RWPE1 (cell line): ENCODE data around the gene CLCN7.

Experiments
- CTCF ChIA-PET: fragments of 350-600 bp; sonication (Branson Sonifier 250); formaldehyde crosslinking; extraction: SDS; loops from one replicate; lab custom pipeline; 2021; lab: Yijun Ruan, JAX
- POLR2A ChIA-PET: fragments of 400-600 bp; formaldehyde crosslinking; extraction: SDS; loops from one replicate; lab custom pipeline; 2020; ENCODE audit warnings: antibody characterized with exemption; ENCODE audit not compliant: low non-redundant PET; lab: Yijun Ruan, JAX
- DNase-seq: peaks from one replicate; pipeline ENCODE4 v3.0.0; 2012; ENCODE audit warnings: low spot score
- H3K27ac ChIP-seq: fragments of 450-650 bp; 2 replicates; pipeline ENCODE4 v1.5.1; 2017
- TF ChIP-seq, protein P1 (sequence below): fragments of 450-650 bp; conservative IDR thresholded peaks from 2 replicates; pipeline ENCODE4 v1.5.1; 2017; ENCODE audit warnings: low read depth, mild to moderate bottlenecking

CLCN7 gene

DNA sequence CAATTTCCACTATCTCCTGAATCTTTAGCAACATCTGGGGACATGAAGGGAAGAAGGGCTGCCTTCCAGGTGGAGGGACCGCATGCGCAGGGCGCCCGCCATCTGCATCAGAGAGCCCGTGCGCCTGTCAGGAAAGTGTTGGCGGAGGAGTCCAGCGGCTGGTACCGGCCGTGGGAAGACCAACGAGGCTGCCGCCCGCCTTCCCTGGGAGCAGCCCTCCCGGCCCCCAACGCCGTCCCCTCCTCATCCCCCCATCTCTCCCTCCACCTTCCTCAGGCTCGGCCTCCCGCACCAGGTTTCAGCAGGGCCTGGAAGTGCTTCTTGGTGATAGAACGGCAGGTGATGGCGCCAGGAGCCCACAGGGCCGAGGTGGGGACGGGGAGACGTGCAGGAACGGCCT is 8.8 kb downstream of the CLCN7 start:
- no peak for DNase-seq
- ChIA-PET POLR2A (no interaction called here), CTCF (no interaction called here)
- H3K27ac ChIP-seq: no peak overlapping the region
- TF ChIP-seq, protein P1, sequence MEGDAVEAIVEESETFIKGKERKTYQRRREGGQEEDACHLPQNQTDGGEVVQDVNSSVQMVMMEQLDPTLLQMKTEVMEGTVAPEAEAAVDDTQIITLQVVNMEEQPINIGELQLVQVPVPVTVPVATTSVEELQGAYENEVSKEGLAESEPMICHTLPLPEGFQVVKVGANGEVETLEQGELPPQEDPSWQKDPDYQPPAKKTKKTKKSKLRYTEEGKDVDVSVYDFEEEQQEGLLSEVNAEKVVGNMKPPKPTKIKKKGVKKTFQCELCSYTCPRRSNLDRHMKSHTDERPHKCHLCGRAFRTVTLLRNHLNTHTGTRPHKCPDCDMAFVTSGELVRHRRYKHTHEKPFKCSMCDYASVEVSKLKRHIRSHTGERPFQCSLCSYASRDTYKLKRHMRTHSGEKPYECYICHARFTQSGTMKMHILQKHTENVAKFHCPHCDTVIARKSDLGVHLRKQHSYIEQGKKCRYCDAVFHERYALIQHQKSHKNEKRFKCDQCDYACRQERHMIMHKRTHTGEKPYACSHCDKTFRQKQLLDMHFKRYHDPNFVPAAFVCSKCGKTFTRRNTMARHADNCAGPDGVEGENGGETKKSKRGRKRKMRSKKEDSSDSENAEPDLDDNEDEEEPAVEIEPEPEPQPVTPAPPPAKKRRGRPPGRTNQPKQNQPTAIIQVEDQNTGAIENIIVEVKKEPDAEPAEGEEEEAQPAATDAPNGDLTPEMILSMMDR: no peak

DNA sequence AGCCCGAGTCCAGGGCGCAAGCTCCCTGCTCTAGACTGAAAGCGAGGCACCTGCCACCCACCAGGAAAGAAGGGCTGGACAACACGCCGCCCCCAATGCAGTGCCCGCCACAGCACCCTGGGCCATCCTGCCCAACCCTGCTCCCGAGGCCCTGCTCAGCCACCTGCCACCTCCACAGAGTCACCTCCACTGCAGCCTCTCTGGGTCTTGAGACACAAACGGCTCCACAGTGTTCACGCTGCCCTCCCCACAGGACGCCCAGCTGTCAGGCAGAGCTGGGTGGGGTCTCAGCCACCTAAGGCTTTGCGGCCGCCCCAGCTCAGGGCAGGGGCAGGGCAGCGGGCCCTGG is 9.3 kb downstream of the CLCN7 start:
- POLR2A ChIA-PET: interaction anchor here (0.6 kb wide), 1 partner anchor 213 kb away, joined by 3 read pairs; the partner anchor contains the start of gene JPT2
- DNase-seq: no peak
- H3K27ac ChIP-seq: no peak overlapping the region
- CTCF ChIA-PET: no interaction called here
- TF ChIP-seq, protein P1: no peak

DNA sequence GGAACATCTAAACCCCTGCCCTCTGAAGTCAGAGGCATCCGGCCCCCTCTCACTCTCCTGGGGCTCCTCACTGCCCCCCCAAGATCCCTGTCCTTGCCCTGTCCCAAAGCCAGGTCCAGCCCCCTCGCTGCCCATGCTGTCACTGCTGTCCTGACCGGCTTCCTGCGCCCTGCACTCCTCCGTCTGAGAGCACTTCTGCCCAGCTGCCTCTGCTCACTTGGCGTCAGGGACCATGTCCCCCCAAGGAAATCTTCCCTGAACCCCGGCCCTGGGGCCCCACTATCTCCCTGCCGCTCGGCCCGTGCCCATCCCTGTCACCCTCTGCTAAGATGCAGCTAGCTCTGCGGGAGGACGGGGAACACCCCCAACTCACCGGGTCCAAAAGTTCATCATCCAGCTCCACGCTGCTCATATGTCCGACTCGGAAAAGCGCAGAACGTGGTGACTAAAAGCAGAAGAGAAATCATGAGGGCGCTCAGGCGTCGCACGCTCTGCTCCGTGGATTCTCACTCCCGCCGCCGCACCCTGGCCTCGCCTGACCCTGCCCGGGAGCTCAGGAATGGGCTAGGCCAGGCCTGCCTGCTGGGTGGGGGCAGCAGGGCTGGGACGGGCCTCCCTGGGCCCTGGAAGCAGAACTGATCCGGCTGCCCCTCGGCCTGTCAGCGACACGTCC is 9.8 kb downstream of the CLCN7 start:
- POLR2A ChIA-PET: interaction anchor here (0.6 kb wide), 1 partner anchor 213 kb away, joined by 3 read pairs; the partner anchor contains the start of gene JPT2
- no peak for DNase-seq
- CTCF ChIA-PET: interaction anchor here (0.5 to 0.6 kb wide), 2 partner anchors 245 to 814 kb away, joined by 3 to 4 read pairs; no protein-coding TSS in a partner anchor

DNA sequence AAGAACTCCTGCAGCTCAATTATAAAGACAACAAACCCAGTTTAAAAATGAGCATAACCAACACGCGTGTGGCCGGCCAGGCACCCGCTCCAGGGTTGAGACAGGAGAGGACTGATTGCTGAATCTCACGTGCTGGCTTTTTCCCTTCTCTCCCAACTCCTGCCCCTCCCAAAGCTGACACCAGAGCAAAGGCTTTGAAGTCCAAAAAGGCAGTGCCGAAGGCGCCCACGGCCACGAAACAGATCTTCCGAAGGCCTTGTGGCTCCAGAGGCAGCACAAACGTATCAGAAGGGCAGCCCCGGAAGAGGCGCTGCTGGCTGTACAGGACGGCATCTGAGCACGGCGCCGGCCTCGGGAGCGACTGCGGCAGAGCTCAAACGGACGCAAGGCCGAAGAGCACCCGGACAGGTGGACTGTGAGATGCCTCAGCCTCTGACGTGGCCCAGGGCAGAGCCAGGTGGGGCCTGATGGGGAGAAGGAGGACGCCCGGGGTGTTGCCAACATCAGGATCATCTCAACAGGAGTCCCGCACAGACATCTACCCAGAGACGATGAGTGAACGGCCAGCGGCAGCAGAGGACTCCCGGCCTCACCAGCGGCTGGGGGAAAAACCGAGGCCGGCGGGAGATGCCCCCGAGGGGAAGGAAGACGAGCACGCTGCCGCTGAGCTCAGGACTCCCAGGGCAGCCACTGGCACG is 10.5 kb downstream of the CLCN7 start:
- TF ChIP-seq, protein P1: no peak
- ChIA-PET CTCF (interaction anchor here (0.5 to 0.7 kb wide), 3 partner anchors 9 to 815 kb away, joined by 3 to 4 read pairs (median 3); no protein-coding TSS in a partner anchor), POLR2A (no interaction called here)
- H3K27ac ChIP-seq: no peak overlapping the region; the same call in 1 of the 2 replicates
- DNase-seq: no peak

More for the DNA sequence above, 9.8 kb downstream of the CLCN7 start:
- no peak overlapping the region for H3K27ac ChIP-seq
- TF ChIP-seq, protein P1: no peak

DNA sequence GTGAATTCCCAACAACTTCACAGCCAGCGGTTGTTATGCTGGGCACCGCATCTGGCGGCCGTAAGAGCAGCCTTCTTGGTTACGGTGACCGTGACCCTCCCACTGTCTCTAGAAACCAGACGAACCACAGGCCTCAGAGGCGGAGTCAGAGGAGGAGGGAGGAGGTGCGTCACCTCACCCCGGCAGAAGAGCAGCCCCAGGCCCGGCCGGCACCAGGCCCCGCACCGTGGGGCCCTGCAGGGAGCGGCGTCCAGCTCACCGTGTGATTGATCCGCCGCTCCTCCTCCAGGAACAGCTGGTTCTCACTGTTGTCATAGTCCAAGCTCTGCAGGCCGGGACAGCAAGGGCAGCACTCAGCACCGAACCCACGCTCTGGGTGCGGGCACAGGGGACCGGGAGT is 13.7 kb downstream of the CLCN7 start:
- no peak for DNase-seq
- CTCF ChIA-PET: no interaction called here
- H3K27ac ChIP-seq: no peak overlapping the region
- POLR2A ChIA-PET: no interaction called here
- TF ChIP-seq, protein P1: no peak

DNA sequence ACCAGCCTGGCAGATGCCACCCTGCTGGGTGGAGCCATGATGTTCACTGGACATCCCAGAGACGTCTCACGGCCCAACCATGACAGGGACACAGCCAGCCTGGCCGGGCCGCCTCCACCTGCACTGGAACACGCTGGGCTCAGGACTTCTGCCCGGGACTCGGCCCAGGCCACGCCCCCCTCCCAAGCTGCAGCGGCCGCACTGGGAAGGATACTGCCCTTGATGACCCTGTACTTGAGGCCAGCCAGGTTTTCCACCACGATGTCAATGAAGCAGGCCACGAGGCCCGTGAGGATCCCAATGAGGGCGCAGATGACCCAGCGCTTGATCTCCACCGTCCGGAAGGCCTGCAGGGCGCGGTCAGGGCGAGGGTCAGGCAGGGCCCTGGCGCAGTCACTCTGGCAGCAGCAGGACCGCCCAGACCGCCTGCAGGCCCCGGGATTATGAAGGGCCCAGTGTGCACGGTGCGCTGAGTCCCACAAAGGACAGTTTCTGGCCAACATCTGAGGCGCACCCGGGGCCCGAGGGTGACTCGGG is 14.2 kb downstream of the CLCN7 start:
- TF ChIP-seq, protein P1: no peak
- POLR2A ChIA-PET: no interaction called here
- DNase-seq: no peak
- H3K27ac ChIP-seq: no peak overlapping the region
- CTCF ChIA-PET: no interaction called here
